ENCODE measurements around the gene ACAD11. TPM values are rescaled to one million over a fixed set of nuclear protein-coding genes. Genes with fewer than 3 reads are reported as not detected.

ACAD11 gene
- total RNA-seq, 1 donor from 2014 or later: 26.5 TPM

- Histone ChIP-seq H3K9me3 (no peaks in the 10 kb centered on the region), H3K27me3 (no peaks in the 10 kb centered on the region), H3K4me3 (no peak overlapping the region), H3K27ac (no peak overlapping the region), H3K4me1 (no peaks in the 10 kb centered on the region), H3K36me3 (no peaks in the 10 kb centered on the region)
- intact Hi-C loops (cut with DNase I): no loop called here
- no peak for DNase-seq (ENCODE audit: extremely low spot score in 2 of 2)
- TF ChIP-seq POLR2A (IDR thresholded peaks at IDR 0.05) (no peak), POLR2AphosphoS5 (IDR thresholded peaks at IDR 0.05; ENCODE audit: insufficient read depth in 1 of 2, low read depth in 1 of 2) (no peak)
- TF ChIP-seq, protein P1, sequence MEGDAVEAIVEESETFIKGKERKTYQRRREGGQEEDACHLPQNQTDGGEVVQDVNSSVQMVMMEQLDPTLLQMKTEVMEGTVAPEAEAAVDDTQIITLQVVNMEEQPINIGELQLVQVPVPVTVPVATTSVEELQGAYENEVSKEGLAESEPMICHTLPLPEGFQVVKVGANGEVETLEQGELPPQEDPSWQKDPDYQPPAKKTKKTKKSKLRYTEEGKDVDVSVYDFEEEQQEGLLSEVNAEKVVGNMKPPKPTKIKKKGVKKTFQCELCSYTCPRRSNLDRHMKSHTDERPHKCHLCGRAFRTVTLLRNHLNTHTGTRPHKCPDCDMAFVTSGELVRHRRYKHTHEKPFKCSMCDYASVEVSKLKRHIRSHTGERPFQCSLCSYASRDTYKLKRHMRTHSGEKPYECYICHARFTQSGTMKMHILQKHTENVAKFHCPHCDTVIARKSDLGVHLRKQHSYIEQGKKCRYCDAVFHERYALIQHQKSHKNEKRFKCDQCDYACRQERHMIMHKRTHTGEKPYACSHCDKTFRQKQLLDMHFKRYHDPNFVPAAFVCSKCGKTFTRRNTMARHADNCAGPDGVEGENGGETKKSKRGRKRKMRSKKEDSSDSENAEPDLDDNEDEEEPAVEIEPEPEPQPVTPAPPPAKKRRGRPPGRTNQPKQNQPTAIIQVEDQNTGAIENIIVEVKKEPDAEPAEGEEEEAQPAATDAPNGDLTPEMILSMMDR (IDR thresholded peaks at IDR 0.05): no peak
Measured at GRCh38 chr3:132592216-132592615, 67.4 kb downstream of the ACAD11 start.

- Histone ChIP-seq H3K36me3 (no peaks in the 10 kb centered on the region), H3K27me3 (no peaks in the 10 kb centered on the region), H3K4me3 (no peak overlapping the region), H3K9me3 (no peaks in the 10 kb centered on the region), H3K27ac (no peak overlapping the region), H3K4me1 (no peaks in the 10 kb centered on the region)
- no peak for DNase-seq (ENCODE audit: extremely low spot score in 2 of 2)
- intact Hi-C loops (cut with DNase I): no loop called here
- no peak for TF ChIP-seq POLR2A (IDR thresholded peaks at IDR 0.05)
- no peak for TF ChIP-seq POLR2AphosphoS5 (IDR thresholded peaks at IDR 0.05; ENCODE audit: insufficient read depth in 1 of 2, low read depth in 1 of 2)
- TF ChIP-seq, protein P1 (IDR thresholded peaks at IDR 0.05): no peak
Measured at GRCh38 chr3:132587401-132587800, 72.2 kb downstream of the ACAD11 start.

DNA sequence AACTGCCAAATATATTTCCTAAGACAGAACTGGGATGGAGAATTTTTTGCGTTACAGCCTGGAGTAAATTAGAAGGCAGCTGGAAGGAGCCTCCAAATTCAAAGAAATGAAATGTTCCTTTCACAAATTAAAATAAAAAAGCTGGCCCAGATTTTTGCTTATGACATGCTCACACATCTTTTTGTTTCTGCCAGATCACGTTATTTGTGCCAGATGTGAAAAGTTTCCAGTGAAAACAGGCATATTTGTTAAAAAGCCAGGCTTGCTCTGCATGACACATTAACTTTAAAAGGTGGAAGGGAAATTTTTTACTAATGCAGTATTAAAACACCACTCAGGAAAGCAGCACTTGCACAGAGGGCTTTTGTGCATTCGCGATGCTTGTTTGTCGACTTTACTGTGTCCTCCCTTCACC lies 85.8 kb downstream of the ACAD11 start:
- H3K36me3 ChIP-seq: no peaks in the 10 kb centered on the region
- peak overlapping the region; percentile 49 for H3K27ac ChIP-seq
- TF ChIP-seq POLR2AphosphoS5 (IDR thresholded peaks at IDR 0.05; ENCODE audit: insufficient read depth in 1 of 2, low read depth in 1 of 2) (no peak), POLR2A (IDR thresholded peaks at IDR 0.05) (no peak)
- TF ChIP-seq, protein P1 (IDR thresholded peaks at IDR 0.05): no peak
- peaks cover 20% of the 10 kb centered on the region for H3K4me1 ChIP-seq
- no peak overlapping the region for H3K4me3 ChIP-seq
- no peaks in the 10 kb centered on the region for H3K27me3 ChIP-seq
- intact Hi-C loops (cut with DNase I): no loop called here
- no peaks in the 10 kb centered on the region for H3K9me3 ChIP-seq
- DNase-seq (ENCODE audit: extremely low spot score in 2 of 2): no peak

GRCh38 chr3:132570016-132570415 lies 89.6 kb downstream of the ACAD11 start:
- Histone ChIP-seq H3K4me1 (peaks cover 13% of the 10 kb centered on the region), H3K36me3 (no peaks in the 10 kb centered on the region), H3K27ac (peak overlapping the region; percentile 20), H3K4me3 (no peak overlapping the region), H3K9me3 (no peaks in the 10 kb centered on the region), H3K27me3 (no peaks in the 10 kb centered on the region)
- no peak for DNase-seq (ENCODE audit: extremely low spot score in 2 of 2)
- TF ChIP-seq, protein P1 (IDR thresholded peaks at IDR 0.05): no peak
- TF ChIP-seq POLR2A (IDR thresholded peaks at IDR 0.05) (no peak), POLR2AphosphoS5 (IDR thresholded peaks at IDR 0.05; ENCODE audit: insufficient read depth in 1 of 2, low read depth in 1 of 2) (no peak)
- intact Hi-C loops (cut with DNase I): no loop called here

GRCh38 chr3:132569580-132569979 lies 90.0 kb downstream of the ACAD11 start:
- Histone ChIP-seq H3K27ac (peak overlapping the region; percentile 20), H3K4me3 (no peak overlapping the region), H3K27me3 (no peaks in the 10 kb centered on the region), H3K36me3 (no peaks in the 10 kb centered on the region), H3K4me1 (peaks cover 13% of the 10 kb centered on the region), H3K9me3 (no peaks in the 10 kb centered on the region)
- intact Hi-C loops (cut with DNase I): no loop called here
- no peak for TF ChIP-seq POLR2A (IDR thresholded peaks at IDR 0.05)
- no peak for TF ChIP-seq POLR2AphosphoS5 (IDR thresholded peaks at IDR 0.05; ENCODE audit: insufficient read depth in 1 of 2, low read depth in 1 of 2)
- TF ChIP-seq, protein P1 (IDR thresholded peaks at IDR 0.05): no peak
- DNase-seq (ENCODE audit: extremely low spot score in 2 of 2): no peak
